ENCODE data around the gene SDK1.

Gene SDK1

GRCh38 chr7:4191525-4191924 lies 890.5 kb downstream of the SDK1 start:
- no peak for FAIRE-seq

- no peak for FAIRE-seq
These were observed 894.6 kb downstream of the SDK1 start for GRCh38 chr7:4195660-4196059.

- no peak for FAIRE-seq
These were observed 895.2 kb downstream of the SDK1 start for GRCh38 chr7:4196121-4196819.

GRCh38 chr7:4198301-4198700 lies 897.2 kb downstream of the SDK1 start:
- FAIRE-seq, result no peak

GRCh38 chr7:4200546-4201094 lies 899.6 kb downstream of the SDK1 start:
- no peak for FAIRE-seq

GRCh38 chr7:4201566-4201965 lies 900.5 kb downstream of the SDK1 start:
- no peak for FAIRE-seq

GRCh38 chr7:4202154-4202736 lies 901.2 kb downstream of the SDK1 start:
- FAIRE-seq, result no peak

GRCh38 chr7:4202954-4203353 lies 901.9 kb downstream of the SDK1 start:
- no peak for FAIRE-seq

GRCh38 chr7:4203626-4204512 lies 902.8 kb downstream of the SDK1 start:
- no peak for FAIRE-seq

GRCh38 chr7:4204513-4205165 lies 903.6 kb downstream of the SDK1 start:
- FAIRE-seq, result no peak

GRCh38 chr7:4205828-4206227 lies 904.8 kb downstream of the SDK1 start:
- no peak for FAIRE-seq

- FAIRE-seq, result no peak
These were observed 906.0 kb downstream of the SDK1 start for GRCh38 chr7:4207011-4207410.

- FAIRE-seq, result no peak
These were observed 907.0 kb downstream of the SDK1 start for GRCh38 chr7:4208086-4208485.

GRCh38 chr7:4208586-4208985 lies 907.5 kb downstream of the SDK1 start:
- no peak for FAIRE-seq

- FAIRE-seq, result no peak
These were observed 908.1 kb downstream of the SDK1 start for GRCh38 chr7:4209126-4209525.

- no peak for FAIRE-seq
These were observed 908.9 kb downstream of the SDK1 start for GRCh38 chr7:4209966-4210365.

GRCh38 chr7:4210821-4211220 lies 909.8 kb downstream of the SDK1 start:
- no peak for FAIRE-seq

GRCh38 chr7:4211261-4211660 lies 910.2 kb downstream of the SDK1 start:
- no peak for FAIRE-seq

GRCh38 chr7:4212376-4212775 lies 911.3 kb downstream of the SDK1 start:
- no peak for FAIRE-seq

GRCh38 chr7:4214291-4215155 lies 913.5 kb downstream of the SDK1 start:
- FAIRE-seq, result no peak

- no peak for FAIRE-seq
These were observed 914.2 kb downstream of the SDK1 start for GRCh38 chr7:4215176-4215720.

- FAIRE-seq, result no peak
These were observed 915.0 kb downstream of the SDK1 start for GRCh38 chr7:4216016-4216415.

Measured in G401.6 (cell line).